Measurements from ENCODE around the gene TRIB2.

DNA sequence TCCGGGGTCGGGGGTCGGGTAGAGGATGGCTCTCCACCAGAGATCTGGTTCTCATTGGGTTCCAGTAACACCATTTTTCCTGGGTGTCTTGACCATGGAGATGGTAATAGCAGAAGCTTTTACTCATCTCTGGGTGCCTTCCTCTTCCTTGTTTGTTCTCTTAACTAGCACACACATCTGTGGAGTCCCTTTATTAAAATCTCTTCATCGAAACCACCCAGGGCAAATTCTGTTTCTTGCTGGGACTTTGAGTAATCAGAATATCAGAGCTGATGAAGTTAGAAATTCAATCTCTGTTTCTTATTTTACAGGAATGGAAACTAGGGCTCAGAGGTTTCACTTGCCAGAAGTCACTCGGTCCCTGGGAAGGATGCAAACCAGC is 15.0 kb upstream of the TRIB2 start:
- TF ChIP-seq POLR2AphosphoS5 (IDR thresholded peaks at IDR 0.05; ENCODE audit: low read depth, low read length) = no peak
- no peak for TF ChIP-seq POLR2A (IDR thresholded peaks at IDR 0.05; ENCODE audit: low read depth, low read length)
- no peak for TF ChIP-seq TAF1 (IDR thresholded peaks at IDR 0.05; ENCODE audit: borderline replicate concordance, low read depth, low read length)

All from GM12892 (cell line).